ENCODE measurements around the gene LRRC56. TPM values are rescaled to one million over a fixed set of nuclear protein-coding genes. Genes with fewer than 3 reads are reported as not detected.
A peak's percentile ranks its signal among the peaks of the same experiment; 100 is the strongest.

Gene LRRC56
- polyA plus RNA-seq, 6 donors from 2014 or later: 0.66 to 1.6 (median 0.92) TPM; not detected in 1

DNA sequence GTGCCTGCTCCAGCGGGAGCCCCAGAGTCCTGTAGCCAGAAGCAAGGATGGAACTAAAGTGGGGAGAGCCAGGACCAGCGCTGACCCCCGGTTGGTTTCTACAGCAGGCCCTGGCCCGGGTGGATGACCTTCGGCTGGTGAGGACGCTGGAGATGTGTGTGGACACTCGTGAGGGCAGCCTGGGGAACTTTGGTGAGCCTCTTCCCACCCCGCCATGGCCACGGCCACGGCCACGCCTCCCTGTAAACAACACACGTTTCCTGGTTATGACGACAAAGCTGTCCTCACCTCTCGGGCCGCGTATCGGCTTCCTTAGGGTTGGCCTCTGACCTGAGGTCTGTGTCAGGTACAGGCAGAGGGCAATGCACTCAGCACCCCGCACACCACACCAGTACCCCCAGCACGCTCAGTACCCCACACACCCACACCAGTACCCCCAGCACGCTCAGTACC lies 4.1 kb downstream of the LRRC56 start:
- Mint-ChIP-seq H3K9me3 (no peaks in the 10 kb centered on the region), H3K27ac (no peak overlapping the region), H3K4me3 (no peak overlapping the region), H3K4me1 (peaks cover 17 to 22% (median 18%) of the 10 kb centered on the region in 3 donors), H3K36me3 (no peaks in the 10 kb centered on the region), H3K27me3 (no peaks in the 10 kb centered on the region)
- ATAC-seq (ENCODE audit: low read depth in 2 of 2) (no peak), DNase-seq (no peak)

DNA sequence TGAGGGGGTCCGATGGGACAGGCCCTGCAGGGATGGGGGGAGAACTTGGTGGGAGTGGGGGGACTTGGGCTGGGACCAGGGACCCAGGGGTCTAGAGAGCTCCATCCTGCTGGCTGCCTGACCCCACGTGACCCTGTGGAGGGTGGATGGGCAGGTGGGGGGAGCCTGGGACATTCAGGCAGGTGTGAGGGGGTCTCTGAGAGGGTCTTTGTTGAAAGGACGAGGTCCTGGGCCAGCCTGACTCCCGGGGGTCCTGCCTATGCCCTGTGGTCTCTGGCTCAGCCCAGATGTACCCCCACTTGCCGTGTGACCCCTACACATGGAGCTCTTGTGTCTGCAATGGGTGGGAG lies 7.5 kb downstream of the LRRC56 start:
- Mint-ChIP-seq H3K4me3 (no peak overlapping the region), H3K4me1 (peaks cover 0 to 3% (median under 1%) of the 10 kb centered on the region in 3 donors), H3K27me3 (no peaks in the 10 kb centered on the region), H3K27ac (no peak overlapping the region), H3K9me3 (no peaks in the 10 kb centered on the region), H3K36me3 (no peaks in the 10 kb centered on the region)
- ATAC-seq (ENCODE audit: low read depth in 2 of 2) (no peak), DNase-seq (no peak)

DNA sequence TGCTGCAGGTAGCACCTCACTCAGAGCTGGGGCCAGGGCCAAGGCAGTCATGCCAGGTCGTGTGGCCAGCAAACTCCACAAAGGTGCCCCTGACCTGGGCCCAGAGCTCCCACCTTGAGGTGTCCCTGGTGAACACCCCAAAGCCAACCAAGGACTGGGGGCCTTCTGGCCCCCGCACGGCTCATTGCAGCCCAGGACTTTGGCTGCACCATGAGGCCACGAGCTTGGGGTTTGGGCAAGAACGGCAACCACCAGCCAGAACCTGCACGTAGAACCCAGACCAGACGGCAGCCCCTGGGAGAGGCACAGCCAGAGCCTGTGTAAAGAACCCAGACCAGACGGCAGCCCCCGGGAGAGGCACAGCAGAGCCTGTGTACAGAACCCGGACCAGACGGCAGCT lies 7.8 kb downstream of the LRRC56 start:
- no peak overlapping the region for H3K27ac Mint-ChIP-seq
- no peaks in the 10 kb centered on the region for H3K36me3 Mint-ChIP-seq
- H3K27me3 Mint-ChIP-seq: no peaks in the 10 kb centered on the region
- H3K9me3 Mint-ChIP-seq: no peaks in the 10 kb centered on the region
- ATAC-seq (ENCODE audit: low read depth in 2 of 2): no peak
- H3K4me3 Mint-ChIP-seq: no peak overlapping the region
- DNase-seq: no peak
- peaks cover 0 to 3% (median 0%) of the 10 kb centered on the region in 3 donors for H3K4me1 Mint-ChIP-seq

DNA sequence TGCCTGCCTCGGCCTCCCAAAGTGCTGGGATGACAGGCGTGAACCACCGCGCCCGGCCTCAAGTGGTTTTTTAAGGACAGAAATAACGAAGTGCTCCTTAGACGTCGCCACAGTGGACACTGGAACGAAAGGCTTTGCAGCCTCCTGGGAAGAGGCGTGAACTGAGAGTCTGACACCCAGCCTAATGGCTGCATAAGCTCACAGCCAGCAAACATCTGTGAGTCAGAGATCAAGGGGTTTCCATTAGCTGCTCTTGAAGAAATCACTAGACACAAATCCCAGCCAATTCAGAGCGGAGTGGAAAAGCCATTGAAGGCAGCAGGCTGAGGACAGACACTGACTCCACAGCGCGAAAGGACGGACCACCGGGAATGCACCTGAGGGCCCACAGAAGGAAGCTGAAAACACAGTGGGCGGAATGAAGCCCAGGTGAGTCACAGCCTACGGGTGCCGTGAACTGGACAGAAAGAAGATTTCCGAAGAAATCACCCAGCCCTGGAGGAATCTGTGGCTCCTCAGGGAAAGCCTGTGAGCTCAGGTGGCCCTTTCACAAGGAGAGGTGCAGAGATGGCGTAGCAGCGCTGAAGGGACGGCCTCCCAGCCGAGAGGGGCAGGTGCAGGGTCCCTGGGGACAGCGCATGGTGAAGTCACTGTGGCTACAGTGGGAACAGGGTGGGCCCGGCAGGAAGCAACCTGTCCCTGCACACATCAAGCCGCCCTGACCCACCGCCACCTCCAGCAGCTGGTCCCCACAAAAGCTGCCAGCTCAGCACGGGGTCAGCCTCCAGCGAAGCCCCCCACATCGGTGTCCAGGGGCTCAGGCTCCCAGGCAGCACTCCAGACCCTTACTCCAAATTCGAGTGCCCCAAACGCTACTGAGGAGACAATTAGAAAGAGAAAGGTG lies 11.6 kb downstream of the LRRC56 start:
- Mint-ChIP-seq H3K27ac (no peak overlapping the region), H3K27me3 (no peaks in the 10 kb centered on the region), H3K4me3 (no peak overlapping the region), H3K36me3 (no peaks in the 10 kb centered on the region), H3K9me3 (no peaks in the 10 kb centered on the region), H3K4me1 (peaks cover 0 to under 1% (median 0%) of the 10 kb centered on the region in 3 donors)
- DNase-seq (no peak), ATAC-seq (ENCODE audit: low read depth in 2 of 2) (peak in 1 of 2 donors; percentile 25)

DNA sequence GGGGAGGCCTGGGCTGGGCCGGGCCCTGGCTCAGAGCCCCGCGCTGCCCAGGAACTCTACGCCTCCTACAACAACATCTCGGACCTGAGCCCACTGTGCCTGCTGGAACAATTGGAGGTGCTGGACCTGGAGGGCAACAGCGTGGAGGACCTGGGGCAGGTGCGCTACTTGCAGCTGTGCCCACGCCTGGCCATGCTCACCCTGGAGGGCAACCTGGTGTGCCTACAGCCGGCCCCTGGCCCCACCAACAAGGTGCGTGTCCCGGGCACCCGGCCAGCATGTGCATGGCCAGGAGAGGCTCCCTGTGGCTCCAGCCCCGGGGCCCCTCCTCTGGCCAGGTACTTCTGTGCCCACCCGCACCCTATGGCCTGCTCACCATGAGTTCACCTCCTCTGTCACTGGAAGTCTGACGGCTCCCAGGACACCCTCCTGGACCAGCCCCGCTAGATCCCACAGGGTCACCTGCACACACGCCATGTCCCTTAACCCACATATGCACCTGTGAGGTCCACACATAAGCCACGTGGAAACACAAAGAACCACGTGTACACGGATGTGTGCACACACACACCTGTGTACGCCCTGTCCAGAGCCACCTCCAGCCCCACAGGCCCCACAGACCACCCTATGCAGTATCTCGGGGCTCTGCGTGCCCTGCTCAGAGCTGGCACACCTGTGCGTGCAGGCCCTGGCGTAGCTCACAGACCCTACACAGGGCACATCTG lies 12.9 kb downstream of the LRRC56 start:
- H3K4me3 Mint-ChIP-seq: no peak overlapping the region
- no peaks in the 10 kb centered on the region for H3K36me3 Mint-ChIP-seq
- peaks cover 0 to 4% (median 0%) of the 10 kb centered on the region in 3 donors for H3K4me1 Mint-ChIP-seq
- no peaks in the 10 kb centered on the region for H3K27me3 Mint-ChIP-seq
- no peak for DNase-seq
- no peaks in the 10 kb centered on the region for H3K9me3 Mint-ChIP-seq
- no peak for ATAC-seq (ENCODE audit: low read depth in 2 of 2)
- no peak overlapping the region for H3K27ac Mint-ChIP-seq

DNA sequence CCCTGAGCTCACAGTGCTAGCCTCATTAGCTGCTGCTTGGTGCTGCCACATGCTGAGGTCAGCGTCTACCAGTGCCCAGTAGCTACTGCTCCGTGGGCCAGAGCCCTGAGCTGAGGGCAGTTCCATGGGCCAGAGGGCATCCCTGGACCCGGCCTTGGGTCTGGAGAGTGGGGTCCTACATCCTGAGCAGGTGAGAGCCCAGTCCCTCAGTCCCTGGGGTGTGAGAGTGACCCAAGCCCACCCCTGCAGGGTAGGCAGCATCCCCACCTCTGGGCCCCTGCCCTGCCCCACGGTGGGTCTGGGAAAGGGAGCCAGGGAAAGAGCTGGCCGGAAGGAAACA lies 13.4 kb downstream of the LRRC56 start:
- ATAC-seq (ENCODE audit: low read depth in 2 of 2) (no peak), DNase-seq (no peak)
- H3K4me3 Mint-ChIP-seq: no peak overlapping the region
- H3K27ac Mint-ChIP-seq: no peak overlapping the region
- no peaks in the 10 kb centered on the region for H3K36me3 Mint-ChIP-seq
- H3K27me3 Mint-ChIP-seq: no peaks in the 10 kb centered on the region
- peaks cover 0 to 4% (median 0%) of the 10 kb centered on the region in 3 donors for H3K4me1 Mint-ChIP-seq
- H3K9me3 Mint-ChIP-seq: no peaks in the 10 kb centered on the region

DNA sequence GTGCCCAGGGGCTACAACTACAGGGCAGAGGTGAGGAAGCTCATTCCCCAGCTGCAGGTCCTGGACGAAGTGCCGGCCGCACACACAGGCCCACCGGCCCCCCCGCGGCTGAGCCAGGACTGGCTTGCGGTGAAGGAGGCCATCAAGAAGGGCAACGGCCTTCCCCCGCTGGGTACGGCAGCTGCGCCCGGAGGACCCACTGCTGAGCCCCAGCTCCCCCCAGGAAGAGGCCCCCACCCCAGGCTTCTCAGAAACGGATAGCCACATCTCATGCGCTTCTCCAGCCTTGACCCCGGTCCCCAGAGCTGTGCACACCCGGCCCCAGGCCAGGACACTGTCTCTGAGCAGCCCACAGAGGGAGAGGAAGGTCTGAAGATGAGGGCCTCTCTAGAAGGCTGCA lies 13.8 kb downstream of the LRRC56 start:
- no peak for ATAC-seq (ENCODE audit: low read depth in 2 of 2)
- Mint-ChIP-seq H3K27me3 (no peaks in the 10 kb centered on the region), H3K27ac (no peak overlapping the region), H3K9me3 (no peaks in the 10 kb centered on the region), H3K4me1 (peaks cover 0 to 4% (median 0%) of the 10 kb centered on the region in 3 donors), H3K4me3 (no peak overlapping the region), H3K36me3 (no peaks in the 10 kb centered on the region)
- DNase-seq: no peak

DNA sequence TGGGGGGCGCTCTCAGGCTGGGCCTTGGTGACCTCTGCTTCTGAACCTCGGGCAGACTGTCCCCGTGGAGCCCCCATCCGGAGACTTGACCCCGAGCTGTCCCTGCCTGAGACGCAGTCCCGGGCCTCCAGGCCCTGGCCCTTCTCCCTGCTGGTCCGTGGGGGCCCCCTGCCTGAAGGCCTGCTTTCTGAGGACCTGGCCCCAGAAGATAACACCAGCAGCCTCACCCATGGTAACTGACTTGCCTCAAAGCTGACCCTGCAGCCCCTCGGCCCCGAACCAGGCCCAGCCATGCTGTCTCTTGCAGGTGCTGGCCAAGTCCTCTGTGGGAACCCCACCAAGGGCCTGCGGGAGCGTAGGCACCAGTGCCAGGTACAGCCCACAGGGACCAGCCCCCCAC lies 14.3 kb downstream of the LRRC56 start:
- no peak overlapping the region for H3K4me3 Mint-ChIP-seq
- H3K27ac Mint-ChIP-seq: no peak overlapping the region
- H3K4me1 Mint-ChIP-seq: peaks cover 0 to 9% (median 0%) of the 10 kb centered on the region in 3 donors
- no peak for DNase-seq
- no peaks in the 10 kb centered on the region for H3K27me3 Mint-ChIP-seq
- no peaks in the 10 kb centered on the region for H3K36me3 Mint-ChIP-seq
- no peak for ATAC-seq (ENCODE audit: low read depth in 2 of 2)
- H3K9me3 Mint-ChIP-seq: no peaks in the 10 kb centered on the region

DNA sequence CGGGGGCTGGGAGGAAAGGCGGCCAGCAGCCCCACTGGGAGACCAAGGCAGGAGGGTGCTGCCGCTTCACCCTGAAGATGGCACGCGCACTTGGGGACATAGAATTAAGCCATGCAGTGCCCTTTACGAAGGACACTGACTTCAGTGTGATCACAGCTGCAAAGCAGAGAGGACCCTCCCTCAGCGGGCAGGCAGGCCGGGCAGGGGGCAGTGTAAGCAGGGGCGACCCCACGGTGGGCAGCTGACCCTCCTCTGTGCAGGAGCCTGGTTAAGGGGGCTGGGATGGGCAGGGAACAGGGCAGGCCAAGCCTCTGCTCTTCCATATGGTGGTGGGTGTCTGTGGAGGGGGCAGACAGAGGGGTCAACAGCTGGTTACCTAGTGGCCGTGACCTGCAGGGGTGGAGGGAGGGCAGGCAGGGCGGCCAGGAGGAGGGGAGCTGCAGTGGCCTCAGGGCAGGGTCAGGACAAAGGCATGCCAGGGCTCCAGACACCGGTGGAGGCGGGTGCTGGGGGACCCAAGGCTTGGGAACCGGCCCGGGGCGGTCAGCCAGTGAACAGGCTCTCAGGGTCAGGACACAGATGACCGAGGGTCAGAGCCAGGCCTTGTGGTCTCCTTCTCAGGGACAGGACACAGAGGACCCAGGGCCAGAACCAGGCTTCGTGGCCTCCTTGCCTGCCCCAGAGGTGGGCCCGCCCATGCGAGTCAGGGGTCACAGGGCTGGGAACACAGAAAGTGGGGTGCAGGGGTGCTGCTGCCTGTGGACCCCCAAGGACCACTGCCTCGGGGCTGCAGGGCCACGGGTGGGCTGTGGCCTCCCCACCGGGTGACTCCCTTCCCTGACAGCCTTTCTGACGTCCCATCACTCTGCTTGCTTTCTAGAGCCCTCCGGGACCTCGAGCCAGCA lies 16.0 kb downstream of the LRRC56 start:
- no peak for DNase-seq
- no peak for ATAC-seq (ENCODE audit: low read depth in 2 of 2)
- H3K4me1 Mint-ChIP-seq: peaks cover 0 to 9% (median 5%) of the 10 kb centered on the region in 3 donors
- no peaks in the 10 kb centered on the region for H3K36me3 Mint-ChIP-seq
- no peaks in the 10 kb centered on the region for H3K9me3 Mint-ChIP-seq
- H3K4me3 Mint-ChIP-seq: peak overlapping the region in 3 of 8 donors; percentile 8 to 31 (median 9)
- H3K27me3 Mint-ChIP-seq: no peaks in the 10 kb centered on the region
- peak overlapping the region in 2 of 6 donors; percentile 69 to 81 for H3K27ac Mint-ChIP-seq

DNA sequence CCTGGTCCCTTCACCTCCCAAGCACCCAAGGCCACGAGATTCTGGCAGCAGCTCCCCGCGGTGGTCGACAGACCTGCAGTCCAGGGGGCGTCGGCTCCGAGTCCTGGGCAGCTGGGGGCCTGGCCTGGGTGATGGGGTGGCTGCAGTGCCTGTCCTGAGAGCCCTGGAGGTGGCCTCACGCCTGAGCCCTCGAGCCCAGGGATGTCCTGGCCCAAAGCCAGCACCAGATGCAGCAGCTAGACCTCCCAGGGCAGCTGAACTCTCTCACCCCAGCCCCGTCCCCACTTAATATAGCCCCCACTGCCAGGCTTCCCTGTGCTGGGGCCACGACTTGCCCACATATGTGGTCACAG lies 16.6 kb downstream of the LRRC56 start:
- DNase-seq (no peak), ATAC-seq (ENCODE audit: low read depth in 2 of 2) (no peak)
- Mint-ChIP-seq H3K9me3 (no peaks in the 10 kb centered on the region), H3K27ac (peak overlapping the region in 1 of 6 donors; percentile 41), H3K27me3 (no peaks in the 10 kb centered on the region), H3K36me3 (no peaks in the 10 kb centered on the region), H3K4me3 (peak overlapping the region in 1 of 8 donors; percentile 58), H3K4me1 (peaks cover 0 to 10% (median 5%) of the 10 kb centered on the region in 3 donors)

DNA sequence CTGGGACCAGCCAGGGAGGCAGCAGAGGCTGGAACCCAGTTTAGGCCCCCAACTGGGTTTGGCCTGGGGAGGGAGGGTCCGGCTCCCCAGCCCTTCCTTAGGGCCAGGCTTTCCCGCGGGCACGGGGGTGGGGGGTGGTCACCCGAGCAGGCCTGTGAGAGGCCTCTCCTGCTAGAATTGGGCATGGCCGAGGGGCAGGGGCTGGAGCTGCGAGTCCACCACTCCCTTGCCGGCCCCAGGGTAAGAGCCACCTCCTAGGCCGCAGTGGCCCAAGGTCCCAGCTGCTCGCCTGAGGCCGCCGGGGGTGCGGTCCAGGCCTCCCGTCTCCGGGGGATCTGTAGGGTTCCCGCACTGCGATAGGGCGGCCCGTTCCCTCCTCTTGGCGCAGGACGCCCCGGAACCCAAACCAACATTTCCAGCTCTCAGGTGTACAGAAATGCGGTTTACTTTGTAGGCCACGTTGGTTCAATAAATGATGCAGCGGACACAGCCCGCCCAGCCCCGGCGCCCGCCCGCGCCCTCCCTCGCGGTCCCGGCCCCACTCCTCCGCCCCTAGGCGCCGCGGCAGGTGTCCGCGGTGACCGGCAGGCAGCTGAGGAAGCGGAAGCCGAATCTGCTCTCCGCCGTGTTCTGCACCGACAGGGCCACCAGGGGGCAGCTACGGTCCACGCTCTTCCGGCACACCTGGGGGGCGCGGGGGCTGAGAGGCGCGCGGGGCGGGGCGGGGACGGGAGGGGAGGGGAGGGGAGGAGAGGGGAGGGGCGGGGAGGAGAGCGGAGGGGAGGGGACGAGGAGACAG lies 17.3 kb downstream of the LRRC56 start:
- H3K4me3 Mint-ChIP-seq: peak overlapping the region in 5 of 8 donors; percentile 24 to 72 (median 58)
- ATAC-seq (ENCODE audit: low read depth in 2 of 2): peak; percentile 84 to 90
- H3K36me3 Mint-ChIP-seq: no peaks in the 10 kb centered on the region
- peak; percentile 78 for DNase-seq
- peaks cover 0 to 16% (median 6%) of the 10 kb centered on the region in 3 donors for H3K4me1 Mint-ChIP-seq
- H3K9me3 Mint-ChIP-seq: no peaks in the 10 kb centered on the region
- H3K27me3 Mint-ChIP-seq: no peaks in the 10 kb centered on the region
- peak overlapping the region in 1 of 6 donors; percentile 41 for H3K27ac Mint-ChIP-seq

DNA sequence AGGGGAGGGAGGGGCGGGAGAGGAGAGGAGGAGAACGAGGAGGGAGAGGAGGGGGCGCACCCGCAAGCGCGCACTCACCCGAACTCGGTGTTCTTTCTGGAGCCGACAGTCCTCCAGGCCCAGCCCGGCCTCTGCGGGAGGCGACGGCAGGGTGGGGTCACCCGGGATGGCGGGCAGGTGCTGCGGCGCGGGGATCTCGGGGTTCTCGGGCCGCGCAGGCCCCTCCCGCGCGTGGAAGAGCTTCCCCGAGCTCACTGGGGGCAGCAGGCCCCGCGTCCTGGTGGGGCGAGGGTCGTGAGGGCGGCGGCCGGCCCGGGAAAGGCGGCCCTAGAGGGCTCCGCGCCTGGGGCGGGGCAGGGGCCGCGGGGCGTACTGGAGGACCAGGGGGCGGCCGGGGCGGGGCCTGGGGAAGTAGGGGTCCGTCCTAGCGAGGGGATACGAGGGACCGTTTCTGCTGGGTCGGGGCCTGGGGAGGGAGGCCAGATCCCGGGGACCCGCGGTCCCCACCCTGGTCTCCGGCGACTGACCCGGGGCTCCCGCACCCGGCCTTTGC lies 18.0 kb downstream of the LRRC56 start:
- Mint-ChIP-seq H3K27me3 (no peaks in the 10 kb centered on the region), H3K27ac (no peak overlapping the region), H3K4me1 (peaks cover 4 to 22% (median 11%) of the 10 kb centered on the region in 3 donors), H3K9me3 (no peaks in the 10 kb centered on the region), H3K4me3 (peak overlapping the region in 3 of 8 donors; percentile 32 to 72 (median 58)), H3K36me3 (no peaks in the 10 kb centered on the region)
- ATAC-seq (ENCODE audit: low read depth in 2 of 2) (peak; percentile 22 to 25), DNase-seq (peak; percentile 29)

Data from naive B cell (primary cell).